HepG2 (cell line): ENCODE results near the gene MLF1. TPM values are rescaled to one million over a fixed set of nuclear protein-coding genes. Genes with fewer than 3 reads are reported as not detected.

Source experiments
- ARID2 ChIP-seq: sonication (generic); formaldehyde crosslinking; IDR thresholded peaks from 2 replicates; pipeline ENCODE4 v1.8.1; 2022; ENCODE audit warnings: mild to moderate bottlenecking, missing genetic modification reagents, borderline replicate concordance
- CENPT ChIP-seq: sonication (generic); formaldehyde crosslinking; IDR thresholded peaks from 2 replicates; pipeline ENCODE4 v1.8.0; 2022; ENCODE audit warnings: low read depth, mild to moderate bottlenecking, moderate library complexity, missing genetic modification reagents
- CREB1 ChIP-seq, 2 experiments: fragments of 450-650 bp in 1 of 2; IDR thresholded peaks; 2 replicates each; pipeline ENCODE4 v1.6.1; 2016 to 2017; ENCODE audit warnings: control low read depth in 1 of 2, mild to moderate bottlenecking in 1 of 2, missing compliant biosample characterization in 1 of 2, missing genetic modification characterization in 1 of 2
- HCFC1 ChIP-seq: fragments of 150-350 bp; IDR thresholded peaks from 2 replicates; pipeline ENCODE4 v1.6.1; 2014; ENCODE audit warnings: low read depth, low read length
- HDAC1 ChIP-seq: sonication (generic); formaldehyde crosslinking; IDR thresholded peaks from 2 replicates; pipeline ENCODE4 v1.5.1; 2020; ENCODE audit warnings: mild to moderate bottlenecking, missing genetic modification reagents
- JUN ChIP-seq: sonication (generic); formaldehyde crosslinking; IDR thresholded peaks from 2 replicates; pipeline ENCODE4 v1.4.0; 2020; ENCODE audit warnings: mild to moderate bottlenecking, missing genetic modification reagents
- KMT2A ChIP-seq: sonication (generic); formaldehyde crosslinking; IDR thresholded peaks from 2 replicates; pipeline ENCODE4 v1.4.0; 2020; ENCODE audit warnings: missing genetic modification reagents
- MAZ ChIP-seq, 2 experiments: sonication (generic) in 1 of 2; formaldehyde crosslinking in 1 of 2; IDR thresholded peaks; 2 replicates each; pipeline versions ENCODE4 v1.5.0 to v1.6.1; 2012 to 2020; ENCODE audit warnings: low read depth in 2 of 2, mild to moderate bottlenecking in 2 of 2, borderline replicate concordance in 1 of 2, improper control_type of control experiment in 1 of 2, low read length in 1 of 2, missing genetic modification reagents in 1 of 2, moderate library complexity in 1 of 2
- MEIS2 ChIP-seq: sonication (generic); formaldehyde crosslinking; IDR thresholded peaks from 2 replicates; pipeline ENCODE4 v1.9.0; 2021; ENCODE audit warnings: mild to moderate bottlenecking, missing genetic modification reagents
- MTF1 ChIP-seq: sonication (generic); formaldehyde crosslinking; IDR thresholded peaks from 2 replicates; pipeline ENCODE4 v1.5.0; 2020; ENCODE audit warnings: missing genetic modification reagents
- PAWR ChIP-seq: sonication (generic); formaldehyde crosslinking; IDR thresholded peaks from 2 replicates; pipeline ENCODE4 v1.4.0; 2020; ENCODE audit warnings: missing genetic modification reagents, mild to moderate bottlenecking, borderline replicate concordance
- POGK ChIP-seq: sonication (generic); formaldehyde crosslinking; conservative IDR thresholded peaks from 2 replicates; pipeline ENCODE4 v1.8.0; 2022; ENCODE audit warnings: mild to moderate bottlenecking, moderate library complexity, missing genetic modification reagents
- RARG ChIP-seq: sonication (generic); formaldehyde crosslinking; IDR thresholded peaks from 2 replicates; pipeline ENCODE4 v1.4.0; 2020; ENCODE audit warnings: low read depth, mild to moderate bottlenecking, missing genetic modification reagents
- RBAK ChIP-seq: sonication (generic); formaldehyde crosslinking; IDR thresholded peaks from 2 replicates; pipeline ENCODE4 v1.5.1; 2020; ENCODE audit warnings: mild to moderate bottlenecking, missing genetic modification reagents
- SIX4 ChIP-seq: sonication (generic); formaldehyde crosslinking; IDR thresholded peaks from 2 replicates; pipeline ENCODE4 v1.4.0; 2020; ENCODE audit warnings: missing genetic modification reagents
- TRIM24 ChIP-seq: sonication (generic); formaldehyde crosslinking; IDR thresholded peaks from 2 replicates; pipeline ENCODE4 v1.8.0; 2022; ENCODE audit warnings: mild to moderate bottlenecking, missing genetic modification reagents
- TSC22D2 ChIP-seq: sonication (generic); formaldehyde crosslinking; IDR thresholded peaks from 2 replicates; pipeline ENCODE4 v1.5.1; 2020; ENCODE audit warnings: missing genetic modification reagents, mild to moderate bottlenecking, borderline replicate concordance
- XBP1 ChIP-seq: sonication (generic); formaldehyde crosslinking; IDR thresholded peaks from 2 replicates; pipeline ENCODE4 v1.5.0; 2020; ENCODE audit warnings: missing genetic modification reagents
- YEATS4 ChIP-seq: sonication (generic); formaldehyde crosslinking; IDR thresholded peaks from 2 replicates; pipeline ENCODE4 v1.4.0; 2020; ENCODE audit warnings: missing genetic modification reagents, borderline replicate concordance
- ZBTB44 ChIP-seq: sonication (generic); formaldehyde crosslinking; IDR thresholded peaks from 2 replicates; pipeline ENCODE4 v1.4.0; 2020; ENCODE audit warnings: missing genetic modification reagents
- ZNF12 ChIP-seq: sonication (generic); formaldehyde crosslinking; IDR thresholded peaks from 2 replicates; pipeline ENCODE4 v1.5.0; 2020; ENCODE audit warnings: missing genetic modification reagents
- ZNF251 ChIP-seq: sonication (generic); formaldehyde crosslinking; IDR thresholded peaks from 2 replicates; pipeline ENCODE4 v1.9.0; 2021; ENCODE audit warnings: mild to moderate bottlenecking, missing genetic modification reagents
- ZNF432 ChIP-seq: sonication (generic); formaldehyde crosslinking; IDR thresholded peaks from 2 replicates; pipeline ENCODE4 v1.5.0; 2020; ENCODE audit warnings: missing genetic modification reagents, mild to moderate bottlenecking, borderline replicate concordance
- ZNF460 ChIP-seq: sonication (generic); formaldehyde crosslinking; IDR thresholded peaks from 2 replicates; pipeline ENCODE4 v1.5.1; 2020; ENCODE audit warnings: missing genetic modification reagents, mild to moderate bottlenecking, borderline replicate concordance
- ZNF746 ChIP-seq: sonication (generic); formaldehyde crosslinking; IDR thresholded peaks from 2 replicates; pipeline ENCODE4 v1.8.0; 2022; ENCODE audit warnings: mild to moderate bottlenecking, missing genetic modification reagents
- ZNF850 ChIP-seq: sonication (generic); formaldehyde crosslinking; conservative IDR thresholded peaks from 2 replicates; pipeline ENCODE4 v1.9.0; 2021; ENCODE audit warnings: mild to moderate bottlenecking, missing genetic modification reagents
- polyA plus RNA-seq, 8 experiments: library from polyadenylated mRNA; depleted of rRNA in 3 of 8; stranded (reverse) in 7 of 8; unstranded in 1 of 8; fragments of >200 nt; fragmentation: Illumina TruSeq in 4 of 8; extraction: Trizol in 4 of 8; gene quantifications; 2 replicates each; pipeline versions ENCODE4 v1.2.1 to v1.2.3, GENCODE V29; 2011 to 2016; ENCODE audit warnings: low read depth in 4 of 8, missing spikeins in 1 of 8, mixed read lengths in 1 of 8; ENCODE audit not compliant: insufficient read depth in 1 of 8
- total RNA-seq, 5 experiments: library from RNA; depleted of rRNA; stranded (reverse); fragments of >200 nt; fragmentation: Illumina TruSeq; extraction: Trizol; gene quantifications; 2 replicates each; pipeline ENCODE4 v1.2.3, GENCODE V29; 2016; ENCODE audit warnings: low read depth in 1 of 5

MLF1 gene
- total and polyA plus RNA-seq, 2 of the 13 experiments (the other 11 are each of a cell fraction or from before 2014, with no cell fraction given), result 0.88 to 1.0 TPM

GRCh38 chr3:158552124-158552523, 18.9 kb upstream of the MLF1 start (continued):
- TF ChIP-seq CENPT, result no peak
- no peak for TF ChIP-seq XBP1 (CRISPR knock-in tag)
- TF ChIP-seq ZNF12, result no peak
- no peak for TF ChIP-seq MAZ (IDR thresholded peaks at IDR 0.05; ENCODE audit: borderline replicate concordance, low read depth, low read length)
- no peak for TF ChIP-seq MAZ (CRISPR knock-in tag; IDR thresholded peaks at IDR 0.05; ENCODE audit: low read depth)
- TF ChIP-seq RARG (CRISPR knock-in tag), result no peak
- TF ChIP-seq TSC22D2 (CRISPR knock-in tag), result no peak
- no peak for TF ChIP-seq KMT2A (CRISPR knock-in tag)
- TF ChIP-seq ZNF746, result no peak
- no peak for TF ChIP-seq ZNF460 (CRISPR knock-in tag)
- TF ChIP-seq PAWR (CRISPR knock-in tag), result no peak
- no peak for TF ChIP-seq RBAK (CRISPR knock-in tag)
- TF ChIP-seq SIX4, result no peak
- TF ChIP-seq ARID2 (CRISPR knock-in tag), result no peak
- TF ChIP-seq ZNF251 (CRISPR knock-in tag), result no peak
- no peak for TF ChIP-seq YEATS4 (CRISPR knock-in tag)
- no peak for TF ChIP-seq CREB1 (IDR thresholded peaks at IDR 0.05)
- TF ChIP-seq CREB1 (CRISPR knock-in tag; IDR thresholded peaks at IDR 0.05), result no peak
- no peak for TF ChIP-seq TRIM24 (CRISPR knock-in tag)
- TF ChIP-seq MEIS2 (CRISPR knock-in tag), result no peak
- TF ChIP-seq ZNF432 (CRISPR knock-in tag), result no peak
- no peak for TF ChIP-seq ZBTB44 (CRISPR knock-in tag)
- no peak for TF ChIP-seq JUN (CRISPR knock-in tag)
- no peak for TF ChIP-seq MTF1 (CRISPR knock-in tag)
- TF ChIP-seq HCFC1, result no peak
- no peak for TF ChIP-seq HDAC1 (CRISPR knock-in tag)
- no peak for TF ChIP-seq POGK
- TF ChIP-seq ZNF850, result no peak
